H1 (cell line): Measurements from ENCODE around the gene SRGAP3. TPM values are rescaled to one million over a fixed set of nuclear protein-coding genes. Genes with fewer than 3 reads are reported as not detected.

Experiments used
- CTCF ChIA-PET: fragments of 300-600 bp; sonication (Branson Sonifier 250); formaldehyde crosslinking; loops from one replicate; lab custom pipeline; 2021; ENCODE audit not compliant: partially characterized antibody; lab: Charles Lee
- POLR2A ChIA-PET: fragments of 300-600 bp; sonication (Branson Sonifier 250); formaldehyde crosslinking; loops from one replicate; lab custom pipeline; 2021; ENCODE audit warnings: inconsistent platforms; ENCODE audit not compliant: partially characterized antibody; lab: Charles Lee
- DNase-seq, 2 experiments: peaks; one replicate each; pipeline versions ENCODE4 v3.0.0 to v3.0.0-alpha.2; 2010 to 2022; ENCODE audit warnings: low spot score in 2 of 2, low read depth in 1 of 2, mixed read lengths in 1 of 2
- FAIRE-seq: peaks from 2 replicates; lab custom pipeline; 2011; peaks lifted over from hg19 to GRCh38; lab: Jason Lieb, UNC
- H2AFZ ChIP-seq: 2 replicates; pipeline ENCODE4 v1.8.1; 2012; ENCODE audit warnings: low read length, inconsistent platforms
- H2AK5ac ChIP-seq: 2 replicates; pipeline ENCODE4 v1.6.1; 2013; ENCODE audit warnings: low read depth, low read length
- H2BK120ac ChIP-seq: replicated peaks from 2 replicates; pipeline ENCODE3; 2013; ENCODE audit warnings: low read depth, low read length, inconsistent platforms
- H2BK12ac ChIP-seq: 2 replicates; pipeline ENCODE4 v1.6.1; 2013; ENCODE audit warnings: low read depth, low read length
- H2BK15ac ChIP-seq: 2 replicates; pipeline ENCODE4 v1.6.1; 2013; ENCODE audit warnings: low read length
- H2BK20ac ChIP-seq: 2 replicates; pipeline ENCODE4 v1.6.1; 2013; ENCODE audit warnings: low read length
- H2BK5ac ChIP-seq: 2 replicates; pipeline ENCODE4 v1.6.1; 2013; ENCODE audit warnings: low read depth, low read length
- H3K14ac ChIP-seq: 2 replicates; pipeline ENCODE4 v1.6.1; 2013; ENCODE audit warnings: inconsistent platforms; ENCODE audit not compliant: insufficient read length
- H3K18ac ChIP-seq: 2 replicates; pipeline ENCODE4 v1.6.1; 2013; ENCODE audit warnings: low read length; ENCODE audit errors: extremely low read depth
- H3K23ac ChIP-seq: 2 replicates; pipeline ENCODE4 v1.6.1; 2013; ENCODE audit warnings: inconsistent platforms; ENCODE audit not compliant: insufficient read length
- H3K23me2 ChIP-seq: 2 replicates; pipeline ENCODE4 v1.6.1; 2013; ENCODE audit warnings: low read depth, low read length
- H3K27ac ChIP-seq: 2 replicates; pipeline ENCODE4 v1.6.1; 2011; ENCODE audit warnings: low read depth, low read length, inconsistent platforms
- H3K27me3 ChIP-seq, 4 experiments: replicated peaks in 1 of 4; 1 replicate in 1 of 4; 2 replicates in 3 of 4; pipeline versions ENCODE4 v1.6.1 to v1.8.1; 2011 to 2013; ENCODE audit warnings: low read length in 3 of 4, mild to moderate bottlenecking in 3 of 4, inconsistent platforms in 2 of 4, mixed read lengths in 2 of 4, moderate library complexity in 1 of 4; ENCODE audit not compliant: control insufficient read depth in 3 of 4, insufficient read depth in 3 of 4; ENCODE audit errors: extremely low read depth in 1 of 4
- H3K36me3 ChIP-seq, 4 experiments: 2 replicates each; pipeline versions ENCODE4 v1.6.1 to v1.8.1; 2011 to 2013; ENCODE audit warnings: mild to moderate bottlenecking in 4 of 4, low read length in 3 of 4, moderate library complexity in 2 of 4, control low read depth in 1 of 4, inconsistent platforms in 1 of 4; ENCODE audit not compliant: insufficient read depth in 4 of 4, control insufficient read depth in 2 of 4
- H3K4ac ChIP-seq: replicated peaks from 2 replicates; pipeline ENCODE3; 2013; ENCODE audit warnings: low read length, low read depth, mixed read lengths, inconsistent platforms; ENCODE audit not compliant: insufficient read length
- H3K4me1 ChIP-seq, 4 experiments: replicated peaks in 1 of 4; 1 replicate in 1 of 4; 2 replicates in 3 of 4; pipeline versions ENCODE4 v1.6.1 to v1.8.1; 2011 to 2013; ENCODE audit warnings: low read length in 3 of 4, inconsistent platforms in 2 of 4, mixed read lengths in 1 of 4; ENCODE audit not compliant: insufficient read depth in 4 of 4, control insufficient read depth in 3 of 4
- H3K4me2 ChIP-seq, 2 experiments: 2 replicates each; pipeline versions ENCODE4 v1.6.1 to v1.8.1; 2011 to 2013; ENCODE audit warnings: low read depth in 2 of 2, low read length in 2 of 2, control low read depth in 1 of 2, inconsistent platforms in 1 of 2, mild to moderate bottlenecking in 1 of 2; ENCODE audit not compliant: insufficient read depth in 1 of 2
- H3K4me3 ChIP-seq, 4 experiments: fragments of 200-600, 300-600 bp in 1 of 4; sonication (generic), shearing (Covaris generic), sonication (Bioruptor Twin) in 1 of 4; 2 replicates each; pipeline versions ENCODE4 v1.5.1 to v1.8.1; 2011 to 2016; ENCODE audit warnings: low read length in 4 of 4, low read depth in 3 of 4, control low read depth in 2 of 4, inconsistent platforms in 2 of 4, mild to moderate bottlenecking in 2 of 4, mixed read lengths in 1 of 4, moderate library complexity in 1 of 4; ENCODE audit not compliant: insufficient read depth in 2 of 4; ENCODE audit errors: extremely low read depth in 1 of 4
- H3K56ac ChIP-seq: replicated peaks from 2 replicates; pipeline ENCODE3; 2013; ENCODE audit warnings: low read depth, mild to moderate bottlenecking, mixed read lengths, low read length, inconsistent platforms; ENCODE audit not compliant: insufficient read length
- H3K79me1 ChIP-seq: 2 replicates; pipeline ENCODE4 v1.6.1; 2013; ENCODE audit warnings: low read depth, low read length, control low read depth
- H3K79me2 ChIP-seq, 2 experiments: 2 replicates each; pipeline versions ENCODE4 v1.6.1 to v1.8.1; 2012 to 2013; ENCODE audit warnings: low read length in 2 of 2, mild to moderate bottlenecking in 2 of 2, inconsistent platforms in 1 of 2; ENCODE audit not compliant: insufficient read depth in 2 of 2, control insufficient read depth in 1 of 2
- H3K9ac ChIP-seq, 4 experiments: replicated peaks in 1 of 4; 1 replicate in 1 of 4; 2 replicates in 3 of 4; pipeline versions ENCODE4 v1.6.1 to v1.8.1; 2011 to 2013; ENCODE audit warnings: low read depth in 3 of 4, low read length in 3 of 4, control low read depth in 2 of 4, mild to moderate bottlenecking in 2 of 4, moderate library complexity in 2 of 4, inconsistent platforms in 1 of 4; ENCODE audit errors: extremely low read depth in 1 of 4
- H3K9me3 ChIP-seq, 2 experiments: 2 replicates each; pipeline versions ENCODE4 v1.6.1 to v1.8.1; 2012 to 2013; ENCODE audit warnings: mild to moderate bottlenecking in 2 of 2, moderate library complexity in 2 of 2, control low read depth in 1 of 2, inconsistent platforms in 1 of 2, low read depth in 1 of 2, low read length in 1 of 2, mixed read lengths in 1 of 2; ENCODE audit not compliant: insufficient read depth in 2 of 2
- H4K20me1 ChIP-seq, 2 experiments: replicated peaks in 1 of 2; 2 replicates each; pipeline versions ENCODE3 to v1.8.1; 2011 to 2013; ENCODE audit warnings: inconsistent platforms in 2 of 2, low read length in 2 of 2, mild to moderate bottlenecking in 1 of 2; ENCODE audit not compliant: insufficient read depth in 2 of 2, control insufficient read depth in 1 of 2
- H4K5ac ChIP-seq: 2 replicates; pipeline ENCODE4 v1.6.1; 2013; ENCODE audit warnings: low read length, low read depth, mixed read lengths, inconsistent platforms; ENCODE audit not compliant: insufficient read length
- H4K8ac ChIP-seq: 2 replicates; pipeline ENCODE4 v1.8.0; 2013; ENCODE audit warnings: mild to moderate bottlenecking, moderate library complexity, low read length, inconsistent platforms; ENCODE audit not compliant: insufficient read depth; ENCODE audit errors: extremely low read depth
- H4K91ac ChIP-seq: replicated peaks from 2 replicates; pipeline ENCODE3; 2013; ENCODE audit warnings: low read length, mixed read lengths, inconsistent platforms; ENCODE audit not compliant: insufficient read length
- ATF3 ChIP-seq: IDR thresholded peaks from 2 replicates; pipeline ENCODE4 v1.6.1; 2011; ENCODE audit warnings: low read depth, mild to moderate bottlenecking, low read length; ENCODE audit not compliant: insufficient read depth
- BCL11A ChIP-seq, 2 experiments: IDR thresholded peaks; one replicate each; pipeline ENCODE4 v1.6.1; 2011; ENCODE audit warnings: low read depth in 2 of 2, low read length in 2 of 2, mild to moderate bottlenecking in 2 of 2
- CHD2 ChIP-seq: IDR thresholded peaks from 2 replicates; pipeline ENCODE4 v1.6.1; 2012; ENCODE audit warnings: low read length, improper control_type of control experiment
- E2F6 ChIP-seq: IDR thresholded peaks from 2 replicates; pipeline ENCODE4 v1.6.1; 2012; ENCODE audit warnings: inconsistent platforms
- KDM4A ChIP-seq: IDR thresholded peaks from one replicate; pipeline ENCODE4 v1.7.1; 2012; ENCODE audit warnings: low read depth, mild to moderate bottlenecking, moderate library complexity, low read length, inconsistent platforms; ENCODE audit not compliant: severe bottlenecking
- SIX5 ChIP-seq: IDR thresholded peaks from 2 replicates; pipeline ENCODE4 v1.6.1; 2011; ENCODE audit warnings: mild to moderate bottlenecking, low read depth, low read length
- SP1 ChIP-seq: IDR thresholded peaks from 2 replicates; pipeline ENCODE4 v1.6.1; 2011; ENCODE audit warnings: low read depth, low read length
- SRF ChIP-seq: IDR thresholded peaks from 2 replicates; pipeline ENCODE4 v1.6.1; 2011; ENCODE audit warnings: mild to moderate bottlenecking, low read depth, low read length, moderate library complexity
- SUZ12 ChIP-seq: fragments of 200-600 bp; sonication (generic); IDR thresholded peaks from 2 replicates; pipeline ENCODE4 v1.6.1; 2012; ENCODE audit warnings: mild to moderate bottlenecking, inconsistent platforms, low read length, moderate library complexity, mixed read lengths
- TBP ChIP-seq: IDR thresholded peaks from 2 replicates; pipeline ENCODE4 v1.6.1; 2011; ENCODE audit warnings: low read depth, low read length, improper control_type of control experiment
- TCF12 ChIP-seq: IDR thresholded peaks from 2 replicates; pipeline ENCODE4 v1.6.1; 2011; ENCODE audit warnings: low read depth, mild to moderate bottlenecking, low read length
- WGBS, 2 experiments: shearing (Covaris generic) in 1 of 2; methylation state at CpG; one replicate each; pipeline versions ENCODE4 v1.1.6 to v1.1.7; 2013 to 2015; ENCODE audit warnings: low lambda C conversion rate in 2 of 2, mixed read lengths in 2 of 2, inconsistent platforms in 1 of 2, low coverage in 1 of 2, missing lambda C conversion rate in 1 of 2; ENCODE audit not compliant: insufficient replicate concordance in 2 of 2, insufficient coverage in 1 of 2, insufficient read length in 1 of 2; ENCODE audit errors: extremely low coverage in 1 of 2, missing lambda C conversion rate in 1 of 2; 5-methylcytosine and 5-hydroxymethylcytosine counted together
- polyA plus RNA-seq, 7 experiments: library from polyadenylated mRNA; depleted of rRNA in 3 of 7; stranded (reverse) in 5 of 7; unstranded in 2 of 7; fragments of >200 nt in 5 of 7; fragments of 200-250 nt in 2 of 7; gene quantifications; 1 replicate in 5 of 7; 2 replicates in 1 of 7; 4 replicates in 1 of 7; pipeline versions ENCODE4 v1.2.1 to v1.2.3, GENCODE V29; 2011 to 2013; ENCODE audit warnings: missing spikeins in 2 of 7, mixed read lengths in 2 of 7
- total RNA-seq: library from RNA; stranded (reverse); fragmentation: NEBNext Ultra II Directional; extraction: Animal tissue kit (Norgen Biotek cat#: 25700); gene quantifications from 2 replicates; pipeline ENCODE4 v1.2.1, GENCODE V29; 2021

SRGAP3 gene
- total and polyA plus RNA-seq, 2 of the 8 experiments (the other 6 are each of a cell fraction or from before 2014, with no cell fraction given), result 5.8 to 11.4 TPM

- FAIRE-seq (no peak), DNase-seq (no peak)
- H2BK12ac ChIP-seq, result no peak overlapping the region
- no peaks in the 10 kb centered on the region for H3K79me2 ChIP-seq
- H2BK5ac ChIP-seq, result no peak overlapping the region
- H2BK15ac ChIP-seq, result no peak overlapping the region
- no peak overlapping the region for H3K9ac ChIP-seq
- no peak overlapping the region for H3K14ac ChIP-seq
- no peak overlapping the region for H4K91ac ChIP-seq
- no peak overlapping the region; the same call in 1 of the 2 replicates for H4K8ac ChIP-seq
- H4K5ac ChIP-seq, result no peak overlapping the region
- no peaks in the 10 kb centered on the region for H3K4me1 ChIP-seq
- no peaks in the 10 kb centered on the region; the same call in 1 of the 2 replicates for H3K79me1 ChIP-seq
- H2BK20ac ChIP-seq, result no peak overlapping the region
- H3K18ac ChIP-seq, result no peak overlapping the region; the same call in 1 of the 2 replicates
- ChIA-PET CTCF (no interaction called here), POLR2A (no interaction called here)
- TF ChIP-seq CHD2, result no peak
- TF ChIP-seq SIX5, result no peak
- TF ChIP-seq BCL11A (IDR thresholded peaks at IDR 0.05; ENCODE audit: low read depth in 2 of 2, low read length in 2 of 2), result no peak
- TF ChIP-seq SRF, result no peak
- no peak for TF ChIP-seq SUZ12
- no peak for TF ChIP-seq E2F6
- TF ChIP-seq ATF3, result no peak
- TF ChIP-seq TCF12, result no peak
- TF ChIP-seq KDM4A, result no peak
- no peak for TF ChIP-seq TBP
- no peak for TF ChIP-seq SP1
- H3K4me3 ChIP-seq, result no peak overlapping the region
- H3K4ac ChIP-seq, result no peak overlapping the region
- H3K23ac ChIP-seq, result no peak overlapping the region
- no peaks in the 10 kb centered on the region for H4K20me1 ChIP-seq
- no peak overlapping the region for H3K56ac ChIP-seq
- H3K27ac ChIP-seq, result no peak overlapping the region
- no peak overlapping the region for H3K4me2 ChIP-seq
- no peaks in the 10 kb centered on the region for H3K23me2 ChIP-seq
- no peak overlapping the region for H2AFZ ChIP-seq
- 87% methylated on average over 8 of the region's 8 CpGs; no CpG with 5 or more reads in 1 of the 2 experiments for WGBS, 2 experiments
- H2AK5ac ChIP-seq, result no peak overlapping the region
- no peaks in the 10 kb centered on the region for H3K36me3 ChIP-seq
- H3K27me3 ChIP-seq, result no peaks in the 10 kb centered on the region
- H3K9me3 ChIP-seq, result peaks cover 20 to 24% of the 10 kb centered on the region in 2 experiments
- no peak overlapping the region for H2BK120ac ChIP-seq
These were observed 102.1 kb downstream of the SRGAP3 start for GRCh38 chr3:9147215-9147895.
